GM18499 (cell line): ENCODE results near the gene KSR1.
"Not testable (repeated sequence)": the region's sequence is repeated elsewhere in the genome, so short reads cannot be mapped to it uniquely, and the experiment has no call there.

Experiments
- ATAC-seq: cut with Tn5 transposase; IDR thresholded peaks from one replicate; pipeline ENCODE4 v1.9.1; 2021; ENCODE audit warnings: moderate number of reproducible peaks; ENCODE audit not compliant: insufficient read depth, unreplicated experiment

The KSR1 gene

GRCh38 chr17:27489045-27489715, 32.9 kb downstream of the KSR1 start:
- no peak for ATAC-seq

DNA sequence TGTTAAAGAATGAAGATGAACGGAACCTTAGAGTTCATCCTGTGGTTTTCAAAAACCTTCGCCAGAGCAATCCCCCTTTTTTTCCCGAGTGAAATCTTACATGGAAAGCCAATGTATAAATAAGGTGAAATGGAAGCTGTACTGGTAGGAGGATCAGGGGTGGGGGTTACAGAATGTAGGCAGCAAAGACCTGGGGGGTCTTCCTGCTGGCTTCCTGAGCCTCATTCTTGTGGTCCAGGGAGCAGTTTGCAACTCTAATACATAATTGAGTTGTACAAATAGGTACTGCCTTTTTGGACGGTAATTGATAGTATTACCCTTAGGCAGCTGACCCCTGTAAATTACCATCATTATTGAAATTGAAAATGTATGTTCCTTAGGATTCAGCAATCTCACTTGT, 34.1 kb downstream of the KSR1 start:
- ATAC-seq: no peak

GRCh38 chr17:27491713-27492190, 35.5 kb downstream of the KSR1 start:
- ATAC-seq: no peak

DNA sequence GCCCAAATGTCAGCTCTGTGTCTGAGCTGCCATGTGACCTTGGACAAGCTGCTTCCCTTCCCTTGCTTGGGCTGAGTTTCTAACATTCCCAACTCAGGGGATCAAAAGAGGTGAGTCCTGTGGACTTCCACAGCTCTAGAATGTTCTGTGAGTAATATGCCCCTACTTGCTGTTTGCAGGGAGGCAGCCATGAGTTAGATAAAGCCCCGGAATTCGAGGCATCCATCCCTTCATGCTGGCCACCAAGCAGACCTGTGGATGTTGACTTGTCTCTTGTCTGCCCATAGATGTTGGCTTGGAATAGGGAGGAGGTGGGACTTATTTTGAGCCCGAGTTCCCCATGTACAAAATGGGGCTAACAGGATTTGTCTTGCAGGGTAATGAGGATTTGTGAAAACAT, 36.2 kb downstream of the KSR1 start:
- no peak for ATAC-seq

GRCh38 chr17:27493088-27493487, 36.8 kb downstream of the KSR1 start:
- no peak for ATAC-seq

- no peak for ATAC-seq
Observed at GRCh38 chr17:27494192-27495091, 38.2 kb downstream of the KSR1 start.

GRCh38 chr17:27495460-27495859, 39.2 kb downstream of the KSR1 start:
- no peak for ATAC-seq

- ATAC-seq: no peak
Observed at GRCh38 chr17:27496005-27496404, 39.8 kb downstream of the KSR1 start.

DNA sequence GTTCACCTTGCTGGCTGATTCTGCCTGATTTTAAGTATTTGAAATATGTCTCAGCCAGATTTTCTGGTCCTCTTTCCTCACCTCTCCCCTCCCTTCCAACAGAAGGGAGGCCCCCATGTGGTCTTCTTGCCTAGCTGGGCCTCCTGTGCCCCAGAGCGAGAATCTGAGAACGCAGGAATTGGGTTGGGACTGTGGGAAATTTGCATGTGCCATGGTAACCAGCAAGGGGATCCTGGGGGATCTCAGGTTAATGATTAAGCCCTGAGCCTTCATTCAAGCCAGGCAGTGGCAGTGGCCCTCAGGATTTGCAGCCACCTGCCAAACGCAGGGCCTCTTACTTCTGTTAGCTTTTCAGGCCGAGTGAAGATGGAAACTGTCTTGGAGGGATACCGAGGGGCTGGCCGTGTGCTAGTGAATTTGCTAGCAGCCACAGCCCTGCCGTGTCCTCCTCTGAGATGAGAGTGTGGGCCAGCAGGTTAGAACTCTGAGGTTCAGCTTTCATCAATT, 40.2 kb downstream of the KSR1 start:
- no peak for ATAC-seq

- ATAC-seq: no peak
Observed at GRCh38 chr17:27496971-27497370, 40.7 kb downstream of the KSR1 start.

- ATAC-seq: no peak
Observed at GRCh38 chr17:27497696-27498095, 41.4 kb downstream of the KSR1 start.

DNA sequence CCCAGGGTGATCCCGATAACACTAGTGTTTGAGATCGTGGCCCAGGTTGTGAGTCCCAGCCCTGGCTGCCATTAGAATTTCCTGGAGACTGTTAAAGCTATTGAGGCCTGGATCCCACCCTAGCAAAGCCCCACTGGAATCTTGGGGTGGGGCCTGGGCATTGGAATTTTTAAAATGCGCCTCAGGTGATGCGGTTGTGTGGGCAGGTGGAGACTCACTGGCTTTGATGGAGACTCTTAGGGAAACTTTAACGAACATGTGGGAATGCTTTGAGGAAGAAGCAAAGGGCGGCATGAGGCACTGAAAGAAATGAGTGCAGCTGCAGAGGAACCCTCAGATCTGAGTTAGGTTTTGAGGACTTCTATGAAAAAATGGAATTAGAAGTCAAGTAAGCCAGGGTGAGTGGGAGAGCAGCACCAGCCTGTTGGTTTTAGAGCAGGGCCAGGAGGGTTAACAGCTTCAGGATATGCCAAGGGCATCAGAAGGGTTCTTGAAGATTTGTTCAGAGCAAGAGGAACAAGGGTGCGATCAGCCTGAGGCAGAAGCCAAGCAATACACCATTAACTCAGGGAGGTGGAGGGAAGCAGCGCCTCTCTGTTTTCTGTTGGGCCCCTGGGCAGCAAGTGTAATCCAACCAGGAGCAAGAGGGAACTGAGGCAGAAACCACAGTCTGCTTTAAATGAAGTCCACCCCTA, 42.5 kb downstream of the KSR1 start:
- no peak for ATAC-seq

DNA sequence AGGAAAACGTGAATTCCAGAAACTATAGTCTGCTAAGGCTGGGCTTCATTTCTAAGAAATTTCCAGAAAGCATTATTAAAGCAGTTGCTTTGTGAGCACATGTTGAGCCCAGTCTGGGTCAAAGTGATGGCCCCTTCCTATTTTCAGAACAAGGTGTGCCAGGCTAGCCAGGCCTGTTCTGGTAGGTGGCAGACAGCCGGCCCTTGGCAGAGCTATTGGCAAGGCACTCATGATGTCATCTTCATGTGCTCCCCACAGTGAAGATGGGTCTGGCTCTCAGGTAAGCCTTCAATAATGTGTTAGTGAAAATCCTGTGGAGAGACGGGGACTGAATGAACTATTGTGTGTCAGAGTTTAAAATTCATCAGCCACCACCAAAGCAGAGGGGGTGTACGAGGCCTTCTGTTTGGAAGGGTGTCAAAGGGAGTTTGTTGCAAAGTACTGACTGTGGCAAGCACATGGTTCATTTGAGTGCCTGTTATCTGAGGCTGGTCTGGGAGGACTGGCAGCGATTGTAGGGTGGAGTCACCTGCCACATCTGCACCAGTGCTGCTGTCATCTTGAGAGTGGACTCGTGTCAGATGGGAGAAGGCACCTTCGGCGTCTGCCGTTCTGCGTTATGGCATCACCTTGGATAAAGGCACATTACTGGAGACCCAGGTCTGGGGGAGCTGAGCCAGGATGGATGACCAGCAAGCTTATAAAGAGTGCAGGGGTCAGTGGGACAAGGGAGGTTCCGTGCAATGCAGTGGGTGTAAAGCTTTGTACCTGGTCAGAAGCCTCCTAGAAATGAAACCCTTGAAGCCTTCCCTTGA, 43.4 kb downstream of the KSR1 start:
- no peak for ATAC-seq

- ATAC-seq: not testable (repeated sequence)
Observed at GRCh38 chr17:27501338-27501737, 45.1 kb downstream of the KSR1 start.

DNA sequence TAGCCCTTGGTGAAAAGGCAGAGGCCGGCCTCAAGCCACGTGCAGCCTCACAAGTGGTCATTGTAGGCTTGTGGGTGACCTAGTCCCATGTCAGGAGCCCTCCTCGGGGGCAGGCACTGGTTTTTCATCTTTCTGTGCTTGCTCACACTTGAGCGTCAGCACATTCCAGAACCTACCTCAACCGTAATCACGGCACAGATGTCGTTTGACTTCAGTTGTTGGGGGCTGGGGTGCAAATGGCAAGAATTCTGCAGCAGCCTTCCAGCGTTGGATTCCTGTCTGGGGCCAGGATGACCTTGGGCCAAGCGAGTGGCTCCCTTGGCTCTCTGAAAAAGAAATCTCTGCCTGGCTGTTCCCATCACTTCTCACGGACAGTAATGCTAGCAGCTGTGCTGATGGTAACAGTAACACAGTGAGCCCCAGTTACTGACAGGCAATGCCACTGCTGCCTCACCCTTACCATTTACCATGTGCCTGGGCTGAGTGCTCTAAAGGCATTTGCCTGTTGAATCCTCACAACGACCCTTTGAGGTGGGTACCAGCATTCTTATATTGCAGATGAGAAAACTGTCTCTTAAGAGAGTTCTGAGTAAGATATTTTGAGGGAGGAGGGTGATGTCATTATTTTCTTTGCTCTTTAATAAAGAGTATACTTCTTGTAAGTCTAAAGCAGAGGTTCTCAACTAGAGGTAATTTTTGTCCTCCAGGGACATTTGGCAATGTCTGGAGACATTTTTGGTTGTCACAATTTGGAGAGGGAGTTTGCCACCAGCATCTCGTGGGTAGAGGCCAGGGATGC, 46.5 kb downstream of the KSR1 start:
- ATAC-seq: no peak

- no peak for ATAC-seq
Observed at GRCh38 chr17:27503611-27504010, 47.4 kb downstream of the KSR1 start.

GRCh38 chr17:27504188-27504995, 48.1 kb downstream of the KSR1 start:
- no peak for ATAC-seq
